ENCODE measurements around the gene CNIH4. TPM values are rescaled to one million over a fixed set of nuclear protein-coding genes. Genes with fewer than 3 reads are reported as not detected.

The CNIH4 gene
- total and polyA plus RNA-seq, 4 donors = 27.8 to 146 (median 113) TPM

DNA sequence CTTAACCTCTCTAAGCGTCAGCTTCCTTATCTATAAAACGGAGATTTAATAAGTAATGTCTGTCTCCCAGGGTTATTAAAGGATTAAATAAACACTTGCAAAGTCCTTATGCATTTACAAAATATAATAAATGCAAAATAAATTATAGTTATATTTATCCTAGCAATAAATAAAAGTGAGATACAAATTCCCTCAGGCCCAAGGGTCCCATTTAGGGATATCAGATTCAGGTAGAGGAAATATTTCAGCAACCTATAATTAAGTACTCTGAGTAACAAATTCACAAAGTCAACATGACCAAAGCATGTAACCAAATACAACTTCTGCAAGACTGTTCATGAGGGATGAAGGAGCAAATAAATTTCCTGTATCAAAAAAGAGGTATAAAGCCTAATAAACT, 44.7 kb upstream of the CNIH4 start:
- Histone ChIP-seq H3K36me3 (ENCODE audit: control insufficient read depth in 4 of 4, insufficient read depth in 4 of 4, low read length in 4 of 4) (peaks cover 14 to 27% (median 17%) of the 10 kb centered on the region in 4 donors), H3K4me3 (no peak overlapping the region), H3K9me3 (ENCODE audit: control insufficient read depth in 4 of 4, insufficient read depth in 3 of 4, low read length in 3 of 4) (no peaks in the 10 kb centered on the region), H3K4me1 (ENCODE audit: control insufficient read depth in 5 of 5, insufficient read depth in 5 of 5, low read length in 5 of 5) (no peaks in the 10 kb centered on the region), H3K27me3 (ENCODE audit: control insufficient read depth in 3 of 3, insufficient read depth in 3 of 3, low read length in 2 of 3) (no peaks in the 10 kb centered on the region), H3K9ac (ENCODE audit: insufficient read depth in 1 of 2, low read length in 2 of 2) (no peak overlapping the region), H3K27ac (ENCODE audit: low read depth in 1 of 2, low read length in 1 of 2) (no peak overlapping the region)
- DNase-seq = no peak
- no peak for ATAC-seq (ENCODE audit: insufficient read depth, low FRiP score)
- WGBS, 2 donors = 75 to 85% methylated on average over 2 of the region's 2 CpGs
- TF ChIP-seq, protein P1, sequence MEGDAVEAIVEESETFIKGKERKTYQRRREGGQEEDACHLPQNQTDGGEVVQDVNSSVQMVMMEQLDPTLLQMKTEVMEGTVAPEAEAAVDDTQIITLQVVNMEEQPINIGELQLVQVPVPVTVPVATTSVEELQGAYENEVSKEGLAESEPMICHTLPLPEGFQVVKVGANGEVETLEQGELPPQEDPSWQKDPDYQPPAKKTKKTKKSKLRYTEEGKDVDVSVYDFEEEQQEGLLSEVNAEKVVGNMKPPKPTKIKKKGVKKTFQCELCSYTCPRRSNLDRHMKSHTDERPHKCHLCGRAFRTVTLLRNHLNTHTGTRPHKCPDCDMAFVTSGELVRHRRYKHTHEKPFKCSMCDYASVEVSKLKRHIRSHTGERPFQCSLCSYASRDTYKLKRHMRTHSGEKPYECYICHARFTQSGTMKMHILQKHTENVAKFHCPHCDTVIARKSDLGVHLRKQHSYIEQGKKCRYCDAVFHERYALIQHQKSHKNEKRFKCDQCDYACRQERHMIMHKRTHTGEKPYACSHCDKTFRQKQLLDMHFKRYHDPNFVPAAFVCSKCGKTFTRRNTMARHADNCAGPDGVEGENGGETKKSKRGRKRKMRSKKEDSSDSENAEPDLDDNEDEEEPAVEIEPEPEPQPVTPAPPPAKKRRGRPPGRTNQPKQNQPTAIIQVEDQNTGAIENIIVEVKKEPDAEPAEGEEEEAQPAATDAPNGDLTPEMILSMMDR (IDR thresholded peaks at IDR 0.05; ENCODE audit: control extremely low read depth, extremely low read depth) = no peak

DNA sequence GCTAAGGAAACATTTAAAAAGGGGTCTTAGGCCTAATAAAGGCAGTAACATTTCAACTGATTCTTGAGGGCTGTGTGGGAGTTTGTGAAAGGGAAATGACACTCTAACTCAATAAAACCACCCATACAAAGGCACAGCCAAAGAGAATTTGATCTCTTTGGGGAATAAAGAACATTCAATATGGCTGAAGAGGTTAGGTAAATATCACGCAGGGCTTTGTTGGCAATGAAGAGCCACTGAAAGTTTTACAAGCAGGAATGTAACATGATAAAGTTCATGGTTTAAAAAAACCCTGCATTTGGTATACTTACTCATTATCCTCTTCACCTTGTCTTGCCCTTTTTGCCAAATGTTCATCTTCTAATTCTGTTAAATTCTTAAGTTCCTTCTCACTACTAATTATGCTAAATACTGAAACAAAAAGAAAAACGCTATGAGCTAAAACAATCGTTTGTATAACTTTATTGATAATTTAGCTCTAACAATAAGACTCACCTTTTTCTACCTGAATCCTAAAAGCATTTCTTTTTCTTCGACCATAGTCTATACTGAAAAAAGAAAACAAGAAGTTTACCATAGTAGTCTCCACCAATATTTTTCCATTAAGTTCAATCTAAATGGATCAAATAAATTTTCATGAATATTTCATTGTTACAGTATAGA, 39.2 kb upstream of the CNIH4 start:
- WGBS, 2 donors = 76 to 91% methylated on average over 4 of the region's 4 CpGs
- no peaks in the 10 kb centered on the region for H3K27me3 ChIP-seq (ENCODE audit: control insufficient read depth in 3 of 3, insufficient read depth in 3 of 3, low read length in 2 of 3)
- H3K4me3 ChIP-seq = no peak overlapping the region
- no peaks in the 10 kb centered on the region for H3K9me3 ChIP-seq (ENCODE audit: control insufficient read depth in 4 of 4, insufficient read depth in 3 of 4, low read length in 3 of 4)
- H3K4me1 ChIP-seq (ENCODE audit: control insufficient read depth in 5 of 5, insufficient read depth in 5 of 5, low read length in 5 of 5) = no peaks in the 10 kb centered on the region
- peaks cover 6 to 14% (median 11%) of the 10 kb centered on the region in 4 donors for H3K36me3 ChIP-seq (ENCODE audit: control insufficient read depth in 4 of 4, insufficient read depth in 4 of 4, low read length in 4 of 4)
- no peak for ATAC-seq (ENCODE audit: insufficient read depth, low FRiP score)
- DNase-seq = peak in 1 of 3 donors; percentile 6
- H3K9ac ChIP-seq (ENCODE audit: insufficient read depth in 1 of 2, low read length in 2 of 2) = no peak overlapping the region
- no peak overlapping the region for H3K27ac ChIP-seq (ENCODE audit: low read depth in 1 of 2, low read length in 1 of 2)
- TF ChIP-seq, protein P1 (IDR thresholded peaks at IDR 0.05; ENCODE audit: control extremely low read depth, extremely low read depth) = no peak

DNA sequence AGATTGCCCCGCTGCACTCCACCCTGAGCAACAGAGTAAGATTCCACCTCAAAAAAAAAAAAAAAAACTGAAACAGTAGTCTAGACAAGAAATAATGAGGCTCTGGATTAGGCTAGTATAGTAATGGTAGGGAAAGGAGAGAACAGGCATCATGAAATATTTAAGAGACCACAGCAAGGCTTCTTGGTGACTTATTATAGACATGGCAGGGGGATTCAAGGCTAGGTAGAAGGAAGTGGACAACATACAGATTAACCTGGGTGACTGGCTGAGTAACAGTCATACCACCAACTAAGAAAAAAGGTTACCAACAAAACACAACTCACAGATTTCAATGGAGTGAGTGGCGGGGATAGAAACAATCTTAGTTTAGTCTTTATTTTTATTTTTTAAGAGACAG, 35.0 kb upstream of the CNIH4 start:
- Histone ChIP-seq H3K9me3 (ENCODE audit: control insufficient read depth in 4 of 4, insufficient read depth in 3 of 4, low read length in 3 of 4) (no peaks in the 10 kb centered on the region), H3K27ac (ENCODE audit: low read depth in 1 of 2, low read length in 1 of 2) (no peak overlapping the region), H3K9ac (ENCODE audit: insufficient read depth in 1 of 2, low read length in 2 of 2) (no peak overlapping the region), H3K36me3 (ENCODE audit: control insufficient read depth in 4 of 4, insufficient read depth in 4 of 4, low read length in 4 of 4) (peaks cover under 1 to 5% (median 4%) of the 10 kb centered on the region in 4 donors), H3K27me3 (ENCODE audit: control insufficient read depth in 3 of 3, insufficient read depth in 3 of 3, low read length in 2 of 3) (no peaks in the 10 kb centered on the region), H3K4me3 (no peak overlapping the region), H3K4me1 (ENCODE audit: control insufficient read depth in 5 of 5, insufficient read depth in 5 of 5, low read length in 5 of 5) (no peaks in the 10 kb centered on the region)
- TF ChIP-seq, protein P1 (IDR thresholded peaks at IDR 0.05; ENCODE audit: control extremely low read depth, extremely low read depth) = no peak
- ATAC-seq (ENCODE audit: insufficient read depth, low FRiP score) (no peak), DNase-seq (no peak)
- 96 to 100% methylated on average over 2 of the region's 2 CpGs for WGBS, 2 donors

DNA sequence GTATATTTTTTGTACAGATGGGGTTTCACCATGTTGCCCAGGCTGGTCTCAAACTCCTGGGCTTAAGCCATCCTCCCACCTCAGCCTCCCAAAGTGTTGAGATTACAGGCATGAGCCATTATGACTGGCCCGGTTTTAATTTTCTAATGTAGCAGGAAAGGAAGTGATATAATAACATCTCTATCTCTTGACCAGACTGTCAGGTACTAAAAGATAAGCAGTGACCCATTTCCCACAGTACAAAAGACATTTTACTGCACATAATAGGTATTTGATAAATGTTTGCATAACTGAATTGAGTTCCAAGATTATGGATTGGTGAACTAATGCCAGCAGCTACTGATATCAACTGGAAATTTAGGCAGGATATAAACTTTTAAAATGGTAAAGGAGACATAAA, 30.7 kb upstream of the CNIH4 start:
- Histone ChIP-seq H3K27ac (ENCODE audit: low read depth in 1 of 2, low read length in 1 of 2) (no peak overlapping the region), H3K36me3 (ENCODE audit: control insufficient read depth in 4 of 4, insufficient read depth in 4 of 4, low read length in 4 of 4) (peaks cover 0 to 5% (median 0%) of the 10 kb centered on the region in 4 donors), H3K27me3 (ENCODE audit: control insufficient read depth in 3 of 3, insufficient read depth in 3 of 3, low read length in 2 of 3) (no peaks in the 10 kb centered on the region), H3K4me3 (no peak overlapping the region), H3K4me1 (ENCODE audit: control insufficient read depth in 5 of 5, insufficient read depth in 5 of 5, low read length in 5 of 5) (peaks cover 0 to 15% (median 3%) of the 10 kb centered on the region in 5 donors), H3K9me3 (ENCODE audit: control insufficient read depth in 4 of 4, insufficient read depth in 3 of 4, low read length in 3 of 4) (no peaks in the 10 kb centered on the region), H3K9ac (ENCODE audit: insufficient read depth in 1 of 2, low read length in 2 of 2) (no peak overlapping the region)
- TF ChIP-seq, protein P1 (IDR thresholded peaks at IDR 0.05; ENCODE audit: control extremely low read depth, extremely low read depth) = no peak
- WGBS, 2 donors = 68 to 75% methylated on average over 1 of the region's 1 CpG
- DNase-seq = no peak
- ATAC-seq (ENCODE audit: insufficient read depth, low FRiP score) = no peak

All from lung (tissue), 12 donors.